Prostate gland (tissue), 2 donors: ENCODE data around the gene DDIT3. TPM values are rescaled to one million over a fixed set of nuclear protein-coding genes. Genes with fewer than 3 reads are reported as not detected.
A peak's percentile ranks its signal among the peaks of the same experiment; 100 is the strongest.

Source experiments
- DNase-seq: peaks from one replicate; pipeline ENCODE4 v3.0.0-alpha.2; 2019; ENCODE audit warnings: low spot score
- H3K27ac ChIP-seq, 2 donors: fragments of 200-600 bp; sonication (generic); 2 replicates each; pipeline ENCODE4 v1.5.1; 2017 to 2019
- H3K27me3 ChIP-seq: fragments of 200-600 bp; sonication (generic); replicated peaks from 2 replicates; pipeline ENCODE4 v1.5.1; 2019; ENCODE audit not compliant: insufficient read depth
- H3K36me3 ChIP-seq, 2 donors: fragments of 200-600 bp; sonication (generic); 1 replicate in 1 of 2; 2 replicates in 1 of 2; pipeline versions ENCODE4 v1.5.1 to v1.8.1; 2017 to 2019
- H3K4me1 ChIP-seq: fragments of 200-600 bp; sonication (generic); replicated peaks from 2 replicates; pipeline ENCODE4 v1.5.1; 2019
- H3K4me3 ChIP-seq, 2 donors: fragments of 200-600 bp; sonication (generic); 2 replicates each; pipeline ENCODE4 v1.5.1; 2017 to 2019
- H3K9me3 ChIP-seq: fragments of 200-600 bp; sonication (generic); 2 replicates; pipeline ENCODE4 v1.5.1; 2017
- CTCF ChIP-seq, 4 experiments: fragments of 200-600 bp in 2 of 4; fragments of 450-650 bp in 2 of 4; sonication (generic) in 2 of 4; IDR thresholded peaks; 1 replicate in 3 of 4; 2 replicates in 1 of 4; pipeline ENCODE4 v1.5.1; 2016 to 2019; ENCODE audit warnings: antibody characterized with exemption in 4 of 4, mild to moderate bottlenecking in 2 of 4, moderate library complexity in 2 of 4
- POLR2A ChIP-seq: fragments of 450-650 bp; IDR thresholded peaks from one replicate; pipeline ENCODE4 v1.6.1; 2016; ENCODE audit warnings: antibody characterized with exemption, mild to moderate bottlenecking
- POLR2AphosphoS5 ChIP-seq: sonication (generic); formaldehyde crosslinking; IDR thresholded peaks from one replicate; pipeline ENCODE4 v1.6.1; 2017; ENCODE audit warnings: antibody characterized with exemption
- WGBS: methylation state at CpG from one replicate; pipeline ENCODE4 v1.1.5; 2018; 5-methylcytosine and 5-hydroxymethylcytosine counted together
- intact Hi-C: fragments of 100-400 bp; cut with DNase I; formaldehyde crosslinking; loops from one replicate; pipeline ENCODE4 v1.14.2; 2022
- total RNA-seq, 2 donors: library from RNA; depleted of rRNA; stranded (reverse); fragments of >200 nt; gene quantifications; one replicate each; pipeline ENCODE4 v1.1.0, GENCODE V29; 2016

DDIT3 gene
- total RNA-seq, 2 donors from 2014 or later: 39.0 to 51.8 TPM

- WGBS: 20% methylated on average over 9 of the region's 9 CpGs
- H3K9me3 ChIP-seq: no peaks in the 10 kb centered on the region
- peaks cover 11% of the 10 kb centered on the region for H3K27me3 ChIP-seq
- no peak for DNase-seq
- H3K4me3 ChIP-seq: peak overlapping the region; percentile 99
- intact Hi-C loops: no loop called here
- peaks cover 7% of the 10 kb centered on the region for H3K4me1 ChIP-seq
- H3K36me3 ChIP-seq: no peaks in the 10 kb centered on the region
- TF ChIP-seq POLR2AphosphoS5 (peak; percentile 95), POLR2A (no peak)
- H3K27ac ChIP-seq: peak overlapping the region in 1 of 2 donors; percentile 84
Measured at GRCh38 chr12:57547288-57548012, 27.1 kb upstream of the DDIT3 start.

- Histone ChIP-seq H3K36me3 (no peaks in the 10 kb centered on the region), H3K4me3 (peak within 1 kb of the TSS; percentile 99), H3K27me3 (peaks cover 11% of the 10 kb centered on the region), H3K27ac (peak within 1 kb of the TSS; percentile 84 to 88), H3K4me1 (peaks cover 7% of the 10 kb centered on the region), H3K9me3 (no peaks in the 10 kb centered on the region)
- intact Hi-C loops: no loop called here
- WGBS: under 1% methylated on average over 56 of the region's 56 CpGs
- TF ChIP-seq POLR2A (peak; percentile 55), CTCF (IDR thresholded peaks at IDR 0.05) (no peak)
- peak; percentile 95 for DNase-seq
Measured at GRCh38 chr12:57546438-57547287, 26.3 kb upstream of the DDIT3 start, which contains the start of gene DCTN2. DCTN2 (minus strand) TSS chr12:57547192; CDS start chr12:57547063, 129 bp downstream.

GRCh38 chr12:57545809-57546437 is 25.6 kb upstream of the DDIT3 start:
- peak overlapping the region; percentile 84 to 88 for H3K27ac ChIP-seq
- WGBS: 60% methylated on average over 15 of the region's 15 CpGs
- intact Hi-C loops: no loop called here

GRCh38 chr12:57543581-57543980 is 23.3 kb upstream of the DDIT3 start:
- Histone ChIP-seq H3K9me3 (no peaks in the 10 kb centered on the region), H3K27ac (no peak overlapping the region), H3K4me3 (no peak overlapping the region), H3K27me3 (peaks cover 1% of the 10 kb centered on the region), H3K4me1 (peaks cover 7% of the 10 kb centered on the region), H3K36me3 (no peaks in the 10 kb centered on the region)
- TF ChIP-seq CTCF (IDR thresholded peaks at IDR 0.05): no peak
- TF ChIP-seq POLR2A: no peak
- TF ChIP-seq POLR2AphosphoS5: no peak
- WGBS: 83% methylated on average over 2 of the region's 2 CpGs
- intact Hi-C loops: no loop called here
- no peak for DNase-seq

More at GRCh38 chr12:57545809-57546437, 25.6 kb upstream of the DDIT3 start:
- no peaks in the 10 kb centered on the region for H3K36me3 ChIP-seq
- H3K9me3 ChIP-seq: no peaks in the 10 kb centered on the region
- peak overlapping the region; percentile 99 for H3K4me3 ChIP-seq
- DNase-seq: no peak
- TF ChIP-seq CTCF (IDR thresholded peaks at IDR 0.05) (no peak), POLR2A (no peak), POLR2AphosphoS5 (no peak)
- peaks cover 7% of the 10 kb centered on the region for H3K4me1 ChIP-seq
- H3K27me3 ChIP-seq: peaks cover 11% of the 10 kb centered on the region

- Histone ChIP-seq H3K9me3 (no peaks in the 10 kb centered on the region), H3K36me3 (no peaks in the 10 kb centered on the region), H3K4me1 (peaks cover 7% of the 10 kb centered on the region), H3K4me3 (no peak overlapping the region), H3K27ac (no peak overlapping the region), H3K27me3 (no peaks in the 10 kb centered on the region)
- DNase-seq: no peak
- 87% methylated on average over 2 of the region's 2 CpGs for WGBS
- intact Hi-C loops: no loop called here
- TF ChIP-seq CTCF (IDR thresholded peaks at IDR 0.05) (no peak), POLR2A (no peak), POLR2AphosphoS5 (no peak)
Measured at GRCh38 chr12:57541717-57542116, 21.4 kb upstream of the DDIT3 start.
